Activated naive CD4-positive, alpha-beta T cell treated with anti-CD3 and anti-CD28 coated beads, Interleukin-2, amount 50 U/mL, for 72 hours (primary cell): Measurements from ENCODE around the gene POU4F3. TPM values are rescaled to one million over a fixed set of nuclear protein-coding genes. Genes with fewer than 3 reads are reported as not detected.
"Not testable (repeated sequence)": the region's sequence is repeated elsewhere in the genome, so short reads cannot be mapped to it uniquely, and the experiment has no call there.

ENCODE experiments used
- ATAC-seq, 2 donors: fragments of 150-1000 bp; cut with Tn5 transposase; 2 replicates each; pipeline ENCODE4 v1.10.0; 2021; ENCODE audit warnings: mild to moderate bottlenecking in 2 of 2, moderate library complexity in 2 of 2
- DNase-seq, 2 donors: peaks; one replicate each; pipeline ENCODE4 v3.0.0; 2021 to 2022; ENCODE audit warnings: low spot score in 2 of 2
- H3K27ac Mint-ChIP-seq, 2 donors: one replicate each; pipeline ENCODE4 v1.8.0; 2022; ENCODE audit warnings: mild to moderate bottlenecking in 2 of 2, mixed read lengths in 2 of 2
- H3K36me3 Mint-ChIP-seq, 2 donors: one replicate each; pipeline ENCODE4 v1.8.0; 2022; ENCODE audit warnings: mixed read lengths in 2 of 2
- H3K9me3 Mint-ChIP-seq, 2 donors: one replicate each; pipeline ENCODE4 v1.8.0; 2022; ENCODE audit warnings: mixed read lengths in 2 of 2
- total RNA-seq, 2 donors: library from RNA; stranded (reverse); gene quantifications; one replicate each; pipeline ENCODE4 v1.2.3, GENCODE V29; 2022

The POU4F3 gene
- total RNA-seq, result not detected

GRCh38 chr5:146338774-146339714 lies at the start of gene POU4F3:
Gene POU4F3 (plus strand): TSS chr5:146338839. CDS start chr5:146339113, 274 bp downstream.
- ATAC-seq, result no peak
- Mint-ChIP-seq H3K9me3 (peaks cover 0 to 7% of the 10 kb centered on the region in 2 donors), H3K36me3 (peaks cover 15 to 17% of the 10 kb centered on the region in 2 donors), H3K27ac (no peak within 1 kb of the TSS)
- no peak for DNase-seq

- Mint-ChIP-seq H3K27ac (no peak overlapping the region), H3K9me3 (no peaks in the 10 kb centered on the region), H3K36me3 (no peaks in the 10 kb centered on the region)
- DNase-seq (no peak), ATAC-seq (no peak)
Measured at GRCh38 chr5:146290318-146290717, 48.3 kb upstream of the POU4F3 start.

GRCh38 chr5:146291421-146292074 lies 47.1 kb upstream of the POU4F3 start:
- no peaks in the 10 kb centered on the region for H3K36me3 Mint-ChIP-seq
- H3K27ac Mint-ChIP-seq, result no peak overlapping the region
- no peaks in the 10 kb centered on the region for H3K9me3 Mint-ChIP-seq
- peak in 1 of 2 donors; percentile 49 for ATAC-seq
- no peak for DNase-seq

GRCh38 chr5:146296245-146296644 lies 42.4 kb upstream of the POU4F3 start:
- Mint-ChIP-seq H3K9me3 (no peaks in the 10 kb centered on the region), H3K36me3 (no peaks in the 10 kb centered on the region), H3K27ac (no peak overlapping the region)
- DNase-seq (no peak), ATAC-seq (peak in 1 of 2 donors; percentile 13)

- H3K36me3 Mint-ChIP-seq, DNase-seq, ATAC-seq, H3K27ac Mint-ChIP-seq, H3K9me3 Mint-ChIP-seq: not testable (repeated sequence)
Measured at GRCh38 chr5:146298920-146299319, 39.7 kb upstream of the POU4F3 start.

GRCh38 chr5:146301626-146302025 lies 37.0 kb upstream of the POU4F3 start:
- peak overlapping the region in 1 of 2 donors; percentile 61 for H3K27ac Mint-ChIP-seq
- H3K36me3 Mint-ChIP-seq, result no peaks in the 10 kb centered on the region
- no peak for ATAC-seq
- H3K9me3 Mint-ChIP-seq, result no peaks in the 10 kb centered on the region
- no peak for DNase-seq

GRCh38 chr5:146302406-146302805 lies 36.2 kb upstream of the POU4F3 start:
- DNase-seq (no peak), ATAC-seq (no peak)
- no peaks in the 10 kb centered on the region for H3K9me3 Mint-ChIP-seq
- no peaks in the 10 kb centered on the region for H3K36me3 Mint-ChIP-seq
- no peak overlapping the region for H3K27ac Mint-ChIP-seq

- no peak overlapping the region for H3K27ac Mint-ChIP-seq
- ATAC-seq (no peak), DNase-seq (no peak)
- no peaks in the 10 kb centered on the region for H3K36me3 Mint-ChIP-seq
- no peaks in the 10 kb centered on the region for H3K9me3 Mint-ChIP-seq
Measured at GRCh38 chr5:146306838-146307237, 31.8 kb upstream of the POU4F3 start.

- Mint-ChIP-seq H3K27ac (no peak overlapping the region), H3K36me3 (no peaks in the 10 kb centered on the region), H3K9me3 (no peaks in the 10 kb centered on the region)
- ATAC-seq, result no peak
- DNase-seq, result no peak
Measured at GRCh38 chr5:146307796-146308195, 30.8 kb upstream of the POU4F3 start.

- no peak overlapping the region for H3K27ac Mint-ChIP-seq
- no peaks in the 10 kb centered on the region for H3K36me3 Mint-ChIP-seq
- ATAC-seq (no peak), DNase-seq (no peak)
- no peaks in the 10 kb centered on the region for H3K9me3 Mint-ChIP-seq
Measured at GRCh38 chr5:146310540-146310939, 28.1 kb upstream of the POU4F3 start.

GRCh38 chr5:146311278-146311677 lies 27.4 kb upstream of the POU4F3 start:
- DNase-seq (no peak), ATAC-seq (no peak)
- Mint-ChIP-seq H3K36me3 (no peaks in the 10 kb centered on the region), H3K27ac (no peak overlapping the region), H3K9me3 (no peaks in the 10 kb centered on the region)

- ATAC-seq (no peak), DNase-seq (no peak)
- H3K27ac Mint-ChIP-seq, result no peak overlapping the region
- H3K9me3 Mint-ChIP-seq, result no peaks in the 10 kb centered on the region
- H3K36me3 Mint-ChIP-seq, result no peaks in the 10 kb centered on the region
Measured at GRCh38 chr5:146313027-146313426, 25.6 kb upstream of the POU4F3 start.

GRCh38 chr5:146321571-146321970 lies 17.1 kb upstream of the POU4F3 start:
- H3K9me3 Mint-ChIP-seq, result no peaks in the 10 kb centered on the region
- DNase-seq (no peak), ATAC-seq (no peak)
- no peak overlapping the region for H3K27ac Mint-ChIP-seq
- no peaks in the 10 kb centered on the region for H3K36me3 Mint-ChIP-seq

GRCh38 chr5:146327257-146327870 lies 11.3 kb upstream of the POU4F3 start:
- ATAC-seq (no peak), DNase-seq (no peak)
- Mint-ChIP-seq H3K36me3 (no peaks in the 10 kb centered on the region), H3K27ac (no peak overlapping the region), H3K9me3 (no peaks in the 10 kb centered on the region)

GRCh38 chr5:146327989-146328388 lies 10.7 kb upstream of the POU4F3 start:
- DNase-seq, result no peak
- H3K36me3 Mint-ChIP-seq, result no peaks in the 10 kb centered on the region
- no peak for ATAC-seq
- H3K27ac Mint-ChIP-seq, result no peak overlapping the region
- H3K9me3 Mint-ChIP-seq, result no peaks in the 10 kb centered on the region

GRCh38 chr5:146329697-146330096 lies 8.9 kb upstream of the POU4F3 start:
- Mint-ChIP-seq H3K9me3 (no peaks in the 10 kb centered on the region), H3K27ac (no peak overlapping the region), H3K36me3 (no peaks in the 10 kb centered on the region)
- DNase-seq, result no peak
- no peak for ATAC-seq

- no peak for DNase-seq
- H3K36me3 Mint-ChIP-seq, result no peaks in the 10 kb centered on the region
- H3K27ac Mint-ChIP-seq, result no peak overlapping the region
- H3K9me3 Mint-ChIP-seq, result no peaks in the 10 kb centered on the region
- ATAC-seq, result no peak
Measured at GRCh38 chr5:146331423-146331822, 7.2 kb upstream of the POU4F3 start.
